ENCODE data around the gene GUF1.

DNA sequence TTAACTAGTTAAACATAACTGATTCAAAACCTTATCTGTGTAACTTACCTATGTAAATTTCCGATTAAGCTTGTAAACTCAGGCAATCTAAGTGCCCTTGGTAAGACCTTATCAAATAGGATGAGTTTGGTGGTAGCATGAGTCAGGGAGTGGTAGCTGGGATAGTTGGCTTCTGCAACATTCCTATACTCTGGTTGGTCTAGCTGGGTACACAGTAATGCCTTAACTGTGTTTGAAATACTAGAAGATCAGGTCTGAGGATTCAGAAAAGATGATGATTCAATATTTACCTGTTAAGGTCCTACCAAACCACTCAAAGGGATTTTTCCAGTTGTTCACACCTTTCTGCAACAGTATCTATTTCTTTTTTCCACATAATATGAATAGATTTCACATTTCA is 32.1 kb upstream of the GUF1 start:
- TF ChIP-seq, protein P1, sequence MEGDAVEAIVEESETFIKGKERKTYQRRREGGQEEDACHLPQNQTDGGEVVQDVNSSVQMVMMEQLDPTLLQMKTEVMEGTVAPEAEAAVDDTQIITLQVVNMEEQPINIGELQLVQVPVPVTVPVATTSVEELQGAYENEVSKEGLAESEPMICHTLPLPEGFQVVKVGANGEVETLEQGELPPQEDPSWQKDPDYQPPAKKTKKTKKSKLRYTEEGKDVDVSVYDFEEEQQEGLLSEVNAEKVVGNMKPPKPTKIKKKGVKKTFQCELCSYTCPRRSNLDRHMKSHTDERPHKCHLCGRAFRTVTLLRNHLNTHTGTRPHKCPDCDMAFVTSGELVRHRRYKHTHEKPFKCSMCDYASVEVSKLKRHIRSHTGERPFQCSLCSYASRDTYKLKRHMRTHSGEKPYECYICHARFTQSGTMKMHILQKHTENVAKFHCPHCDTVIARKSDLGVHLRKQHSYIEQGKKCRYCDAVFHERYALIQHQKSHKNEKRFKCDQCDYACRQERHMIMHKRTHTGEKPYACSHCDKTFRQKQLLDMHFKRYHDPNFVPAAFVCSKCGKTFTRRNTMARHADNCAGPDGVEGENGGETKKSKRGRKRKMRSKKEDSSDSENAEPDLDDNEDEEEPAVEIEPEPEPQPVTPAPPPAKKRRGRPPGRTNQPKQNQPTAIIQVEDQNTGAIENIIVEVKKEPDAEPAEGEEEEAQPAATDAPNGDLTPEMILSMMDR (IDR thresholded peaks at IDR 0.05 in 2 of 3, conservative IDR thresholded peaks at IDR 0.05 in 1 of 3; ENCODE audit: borderline replicate concordance in 1 of 3, insufficient read depth in 1 of 3, low read depth in 2 of 3, low read length in 2 of 3): no peak
- no peak for TF ChIP-seq EZH2phosphoT487 (IDR thresholded peaks at IDR 0.05; ENCODE audit: borderline replicate concordance)
- no peak for TF ChIP-seq RAD21 (IDR thresholded peaks at IDR 0.05; ENCODE audit: low read depth)

Data from HCT116 (cell line).